Measurements from ENCODE around the gene WTIP. TPM values are rescaled to one million over a fixed set of nuclear protein-coding genes. Genes with fewer than 3 reads are reported as not detected.
A peak's percentile ranks its signal among the peaks of the same experiment; 100 is the strongest.

Gene WTIP
- total and polyA plus RNA-seq, 2 donors (not counting 3 experiments of a cell fraction or from before 2014, with no cell fraction given), result 22.4 to 25.7 TPM

DNA sequence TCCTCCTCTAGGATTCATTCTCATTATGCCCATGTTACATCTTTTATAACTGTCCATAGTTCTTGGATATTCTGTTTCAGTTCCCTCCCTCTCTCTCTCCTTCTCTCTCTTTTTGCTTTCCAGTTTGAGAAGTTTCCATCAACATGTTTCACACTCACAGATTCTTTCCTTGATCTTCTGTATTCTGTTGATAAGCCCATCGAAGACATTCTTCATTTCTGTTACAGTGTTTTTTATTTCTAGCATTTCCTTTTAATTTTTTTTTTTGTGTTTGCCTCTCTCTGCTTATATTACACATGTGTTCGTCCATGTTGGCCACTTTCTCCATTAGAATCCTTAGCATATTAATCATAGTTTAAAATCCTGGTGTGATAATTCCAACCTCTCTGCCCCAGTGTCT, 68.3 kb downstream of the WTIP start:
- ChIA-PET POLR2A (no interaction called here), CTCF (no interaction called here)
- intact Hi-C loops (cut with micrococcal nuclease), result no loop called here
- no TSS peak for BruUV-seq (replicated peaks)
- no peak for DNase-seq (ENCODE audit: low read depth, low spot score)
- Histone ChIP-seq H2AFZ (ENCODE audit: low read depth, low read length) (no peak overlapping the region), H3K9me1 (replicated peaks; ENCODE audit: control insufficient read depth, extremely low read depth, insufficient read depth, low read length) (no peaks in the 10 kb centered on the region), H3K36me3 (ENCODE audit: control insufficient read depth in 2 of 2, extremely low read depth in 1 of 2, insufficient read depth in 2 of 2, low read length in 2 of 2) (no peaks in the 10 kb centered on the region), H3K4me2 (ENCODE audit: insufficient read depth, low read length) (no peak overlapping the region), H3K4me1 (ENCODE audit: control insufficient read depth, extremely low read depth, insufficient read depth, low read length) (no peaks in the 10 kb centered on the region), H3K79me2 (ENCODE audit: control insufficient read depth, insufficient read depth, low read length) (no peaks in the 10 kb centered on the region), H3K9me3 (replicated peaks; ENCODE audit: control insufficient read depth, insufficient read depth, low read length) (no peaks in the 10 kb centered on the region), H3K27ac (ENCODE audit: insufficient read depth, low read depth, low read length) (no peak overlapping the region), H4K20me1 (replicated peaks; ENCODE audit: control insufficient read depth, extremely low read depth, insufficient read depth, low read length) (no peaks in the 10 kb centered on the region), H3K4me3 (replicated peaks in 1 of 3; ENCODE audit: insufficient read depth in 1 of 3, low read depth in 1 of 3, low read length in 3 of 3) (no peak overlapping the region), H3K9ac (replicated peaks; ENCODE audit: extremely low read depth, insufficient read depth, low read length) (no peak overlapping the region), H3K27me3 (ENCODE audit: control insufficient read depth in 2 of 2, insufficient read depth in 2 of 2, low read length in 2 of 2) (peaks cover 1 to 3% of the 10 kb centered on the region in 2 experiments)
- TF ChIP-seq FOS (IDR thresholded peaks at IDR 0.05; ENCODE audit: borderline replicate concordance, insufficient read depth, low read length), result no peak
- dilution Hi-C loops (cut with MboI; ENCODE audit: extremely low pct_ligation_motif_present, low sequenced_read_pairs), result no loop called here
- FAIRE-seq, result no peak

DNA sequence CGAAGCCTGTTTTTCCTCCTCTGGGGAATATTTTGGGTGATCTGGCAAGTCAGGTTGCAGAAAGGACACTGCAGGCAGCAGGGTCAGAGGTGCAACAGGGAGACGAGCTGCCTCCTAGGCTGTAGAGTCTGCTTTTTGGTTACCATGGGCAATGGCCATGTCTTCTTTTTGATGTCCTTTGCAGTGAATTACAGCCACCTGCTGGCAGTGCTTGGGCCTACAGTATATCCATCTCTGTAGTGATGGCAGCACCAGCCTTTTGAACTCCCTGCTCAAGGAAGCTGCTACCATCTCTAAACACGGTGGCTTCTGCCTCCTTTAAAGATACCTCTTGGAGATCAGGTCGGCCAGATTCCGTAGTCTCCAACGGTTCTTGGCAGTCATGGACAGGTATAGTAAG, 73.9 kb downstream of the WTIP start:
- H3K4me1 ChIP-seq (ENCODE audit: control insufficient read depth, extremely low read depth, insufficient read depth, low read length), result no peaks in the 10 kb centered on the region
- ChIA-PET POLR2A (no interaction called here), CTCF (interaction anchor here (0.9 kb wide), 1 partner anchor 17 kb away, joined by 3 read pairs; no protein-coding TSS in a partner anchor)
- peaks cover 1 to 3% of the 10 kb centered on the region in 2 experiments for H3K27me3 ChIP-seq (ENCODE audit: control insufficient read depth in 2 of 2, insufficient read depth in 2 of 2, low read length in 2 of 2)
- TF ChIP-seq, protein P1, sequence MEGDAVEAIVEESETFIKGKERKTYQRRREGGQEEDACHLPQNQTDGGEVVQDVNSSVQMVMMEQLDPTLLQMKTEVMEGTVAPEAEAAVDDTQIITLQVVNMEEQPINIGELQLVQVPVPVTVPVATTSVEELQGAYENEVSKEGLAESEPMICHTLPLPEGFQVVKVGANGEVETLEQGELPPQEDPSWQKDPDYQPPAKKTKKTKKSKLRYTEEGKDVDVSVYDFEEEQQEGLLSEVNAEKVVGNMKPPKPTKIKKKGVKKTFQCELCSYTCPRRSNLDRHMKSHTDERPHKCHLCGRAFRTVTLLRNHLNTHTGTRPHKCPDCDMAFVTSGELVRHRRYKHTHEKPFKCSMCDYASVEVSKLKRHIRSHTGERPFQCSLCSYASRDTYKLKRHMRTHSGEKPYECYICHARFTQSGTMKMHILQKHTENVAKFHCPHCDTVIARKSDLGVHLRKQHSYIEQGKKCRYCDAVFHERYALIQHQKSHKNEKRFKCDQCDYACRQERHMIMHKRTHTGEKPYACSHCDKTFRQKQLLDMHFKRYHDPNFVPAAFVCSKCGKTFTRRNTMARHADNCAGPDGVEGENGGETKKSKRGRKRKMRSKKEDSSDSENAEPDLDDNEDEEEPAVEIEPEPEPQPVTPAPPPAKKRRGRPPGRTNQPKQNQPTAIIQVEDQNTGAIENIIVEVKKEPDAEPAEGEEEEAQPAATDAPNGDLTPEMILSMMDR (IDR thresholded peaks at IDR 0.05; ENCODE audit: extremely low read depth in 1 of 2, insufficient read depth in 1 of 2, low read depth in 1 of 2, low read length in 2 of 2), result peak; percentile 10 to 32
- no peak for TF ChIP-seq MYC (IDR thresholded peaks at IDR 0.05; ENCODE audit: low read depth, low read length)
- FAIRE-seq (no peak), DNase-seq (ENCODE audit: low read depth, low spot score) (peak; percentile 5)
- no peaks in the 10 kb centered on the region for H3K79me2 ChIP-seq (ENCODE audit: control insufficient read depth, insufficient read depth, low read length)
- no peaks in the 10 kb centered on the region for H4K20me1 ChIP-seq (replicated peaks; ENCODE audit: control insufficient read depth, extremely low read depth, insufficient read depth, low read length)
- H2AFZ ChIP-seq (ENCODE audit: low read depth, low read length), result no peak overlapping the region
- intact Hi-C loops (cut with micrococcal nuclease) (loop anchor here (5.0 kb wide), 1 partner anchor 107 kb away; no protein-coding TSS in a partner anchor), dilution Hi-C loops (cut with MboI; ENCODE audit: extremely low pct_ligation_motif_present, low sequenced_read_pairs) (no loop called here)
- H3K36me3 ChIP-seq (ENCODE audit: control insufficient read depth in 2 of 2, extremely low read depth in 1 of 2, insufficient read depth in 2 of 2, low read length in 2 of 2), result no peaks in the 10 kb centered on the region
- BruUV-seq (replicated peaks), result no TSS peak
- H3K4me2 ChIP-seq (ENCODE audit: insufficient read depth, low read length), result no peak overlapping the region
- H3K27ac ChIP-seq (ENCODE audit: insufficient read depth, low read depth, low read length), result no peak overlapping the region
- no peaks in the 10 kb centered on the region for H3K9me1 ChIP-seq (replicated peaks; ENCODE audit: control insufficient read depth, extremely low read depth, insufficient read depth, low read length)
- no peak overlapping the region for H3K4me3 ChIP-seq (replicated peaks in 1 of 3; ENCODE audit: insufficient read depth in 1 of 3, low read depth in 1 of 3, low read length in 3 of 3)
- H3K9ac ChIP-seq (replicated peaks; ENCODE audit: extremely low read depth, insufficient read depth, low read length), result no peak overlapping the region
- no peaks in the 10 kb centered on the region for H3K9me3 ChIP-seq (replicated peaks; ENCODE audit: control insufficient read depth, insufficient read depth, low read length)

All from endothelial cell of umbilical vein (primary cell).